T-cell (primary cell): ENCODE results near the gene RB1. TPM values are rescaled to one million over a fixed set of nuclear protein-coding genes. Genes with fewer than 3 reads are reported as not detected.

ENCODE experiments used
- ATAC-seq, 4 experiments: fragments of 200-7000 bp in 3 of 4; fragments of 150-1000 bp in 1 of 4; cut with Tn5 transposase; replicated peaks in 1 of 4; 1 replicate in 3 of 4; 2 replicates in 1 of 4; pipeline ENCODE4 v1.10.0; 2021; ENCODE audit warnings: moderate library complexity in 3 of 4, mild to moderate bottlenecking in 2 of 4, moderate number of reproducible peaks in 1 of 4
- CTCF ChIA-PET, 2 donors: fragments of 300-600 bp; sonication (Branson Sonifier 250); formaldehyde crosslinking; loops; one replicate each; lab custom pipeline; 2022; ENCODE audit warnings: antibody characterized with exemption in 2 of 2; lab: Charles Lee
- POLR2A ChIA-PET, 2 donors: fragments of 300-600 bp; sonication (Branson Sonifier 250); formaldehyde crosslinking; loops; one replicate each; lab custom pipeline; 2022; ENCODE audit warnings: antibody characterized with exemption in 2 of 2; lab: Charles Lee
- DNase-seq, 35 experiments: peaks; one replicate each; pipeline versions ENCODE4 v3.0.0 to v3.0.0-alpha.2; 2013 to 2023
- H3K27ac ChIP-seq: one replicate; pipeline ENCODE4 v1.5.1; 2013; ENCODE audit warnings: low read length
- H3K27me3 ChIP-seq, 2 experiments: replicated peaks in 1 of 2; 1 replicate in 1 of 2; 2 replicates in 1 of 2; pipeline versions ENCODE4 v1.6.1 to v1.7.0; 2013; ENCODE audit warnings: low read length in 1 of 2, mixed read lengths in 1 of 2; ENCODE audit not compliant: control insufficient read depth in 2 of 2, insufficient read depth in 2 of 2; ENCODE audit errors: extremely low read depth in 1 of 2
- H3K36me3 ChIP-seq, 2 donors: 1 replicate in 1 of 2; 2 replicates in 1 of 2; pipeline versions ENCODE4 v1.6.1 to v1.7.0; 2013; ENCODE audit warnings: low read length in 1 of 2; ENCODE audit not compliant: control insufficient read depth in 2 of 2, insufficient read depth in 1 of 2; ENCODE audit errors: extremely low read depth in 1 of 2
- H3K4me1 ChIP-seq, 2 experiments: 1 replicate in 1 of 2; 2 replicates in 1 of 2; pipeline versions ENCODE4 v1.6.1 to v1.7.0; 2013; ENCODE audit warnings: low read length in 2 of 2, mixed read lengths in 1 of 2; ENCODE audit not compliant: insufficient read depth in 2 of 2, control insufficient read depth in 1 of 2; ENCODE audit errors: extremely low read depth in 1 of 2
- H3K4me3 ChIP-seq, 2 donors: 1 replicate in 1 of 2; 2 replicates in 1 of 2; pipeline versions ENCODE4 v1.5.1 to v1.7.0; 2013; ENCODE audit warnings: mild to moderate bottlenecking in 2 of 2, low read length in 1 of 2, moderate library complexity in 1 of 2; ENCODE audit not compliant: control insufficient read depth in 1 of 2; ENCODE audit errors: extremely low read depth in 1 of 2
- H3K9me3 ChIP-seq: 2 replicates; pipeline ENCODE4 v1.7.0; 2013
- H3K27ac Mint-ChIP-seq, 2 donors: one replicate each; pipeline ENCODE4 v1.8.0; 2020 to 2021; ENCODE audit warnings: mild to moderate bottlenecking in 2 of 2, mixed read lengths in 2 of 2
- H3K27me3 Mint-ChIP-seq, 2 donors: one replicate each; pipeline ENCODE4 v1.8.0; 2021 to 2022; ENCODE audit warnings: mixed read lengths in 2 of 2
- H3K36me3 Mint-ChIP-seq: one replicate; pipeline ENCODE4 v1.8.0; 2021; ENCODE audit warnings: mixed read lengths
- H3K4me1 Mint-ChIP-seq, 3 donors: one replicate each; pipeline ENCODE4 v1.8.0; 2020 to 2022; ENCODE audit warnings: mixed read lengths in 3 of 3, mild to moderate bottlenecking in 1 of 3
- H3K4me3 Mint-ChIP-seq, 3 donors: one replicate each; pipeline ENCODE4 v1.8.0; 2020 to 2022; ENCODE audit warnings: mild to moderate bottlenecking in 3 of 3, mixed read lengths in 3 of 3, moderate library complexity in 3 of 3
- H3K9me3 Mint-ChIP-seq, 3 donors: one replicate each; pipeline ENCODE4 v1.8.0; 2020 to 2022; ENCODE audit warnings: mixed read lengths in 3 of 3
- WGBS: methylation state at CpG from one replicate; pipeline ENCODE4 v1.1.5; 2013; ENCODE audit warnings: missing lambda C conversion rate; ENCODE audit not compliant: insufficient coverage; 5-methylcytosine and 5-hydroxymethylcytosine counted together
- total RNA-seq, 35 experiments: library from RNA in 6 of 35; stranded (reverse) in 6 of 35; fragments of 120-200 nt in 1 of 35; gene quantifications; one replicate each; pipeline versions ENCODE4 v1.2.1 to v1.2.4 and lab custom pipeline; 2013 to 2026

RB1 gene
- total RNA-seq (10 to 100 TPM; 17.8 to 26.6 (median 24.0) TPM), total RNA-seq (lab: John Stamatoyannopoulos, UW) (36.7 to 92.4 (median 47.6) reads per million in 29 experiments)
- total RNA-seq (2013), result 25.6 TPM

GRCh38 chr13:48303359-48304142, at the start of gene RB1:
TSS of gene RB1 (plus strand) at chr13:48303751. CDS start at chr13:48303913, 162 bp downstream.
- ChIA-PET CTCF (interaction anchor here in 1 of 2 donors (0.6 kb wide), 1 partner anchor 179 kb away, joined by 3 read pairs; no protein-coding TSS in a partner anchor), POLR2A (interaction anchor here (0.7 to 0.9 kb wide), 2 partner anchors 68 to 185 kb away, joined by 3 to 10 read pairs; no protein-coding TSS in a partner anchor)
- DNase-seq (peak; percentile 72 to 96 (median 88)), ATAC-seq (peak; percentile 77 to 86 (median 84))
- WGBS, result under 1% methylated on average over 88 of the region's 96 CpGs
- Mint-ChIP-seq H3K9me3 (no peaks in the 10 kb centered on the region), H3K4me1 (peaks cover 31 to 39% (median 33%) of the 10 kb centered on the region in 3 donors), H3K4me3 (peak within 1 kb of the TSS; percentile 94 to 97 (median 95)), H3K27me3 (no peaks in the 10 kb centered on the region), H3K36me3 (peaks cover 12% of the 10 kb centered on the region), H3K27ac (peak within 1 kb of the TSS; percentile 95 to 98)
- peak within 1 kb of the TSS; percentile 96 to 98 for H3K4me3 ChIP-seq
- peak within 1 kb of the TSS; percentile 99 for H3K27ac ChIP-seq
- no peaks in the 10 kb centered on the region for H3K27me3 ChIP-seq
- H3K36me3 ChIP-seq, result no peaks in the 10 kb centered on the region
- H3K4me1 ChIP-seq, result peaks cover 11 to 16% of the 10 kb centered on the region in 2 experiments
- H3K9me3 ChIP-seq, result no peaks in the 10 kb centered on the region

- H3K27me3 Mint-ChIP-seq, result no peaks in the 10 kb centered on the region
- no peak for ATAC-seq
- H3K27me3 ChIP-seq, result no peaks in the 10 kb centered on the region
- H3K4me3 ChIP-seq, result no peak overlapping the region
- H3K4me3 Mint-ChIP-seq, result no peak overlapping the region
- peaks cover 4 to 12% of the 10 kb centered on the region in 2 experiments for H3K4me1 ChIP-seq
- H3K9me3 ChIP-seq, result no peaks in the 10 kb centered on the region
- ChIA-PET CTCF (interaction anchor here in 1 of 2 donors (0.5 to 1.0 kb wide), 4 partner anchors 22 to 81 kb away, joined by 3 to 5 read pairs (median 4); no protein-coding TSS in a partner anchor), POLR2A (interaction anchor here (0.6 to 1.4 kb wide), 4 partner anchors 10 to 14 kb away, joined by 3 to 5 read pairs (median 4); no protein-coding TSS in a partner anchor)
- no peak for DNase-seq
- H3K27ac ChIP-seq, result no peak overlapping the region
- peaks cover 11 to 68% of the 10 kb centered on the region in 2 donors for H3K36me3 ChIP-seq
- no CpG with 5 or more reads among the region's 2 CpGs for WGBS
- H3K9me3 Mint-ChIP-seq, result no peaks in the 10 kb centered on the region
- H3K36me3 Mint-ChIP-seq, result peaks cover 56% of the 10 kb centered on the region
- H3K27ac Mint-ChIP-seq, result peak overlapping the region in 1 of 2 donors; percentile 7
- H3K4me1 Mint-ChIP-seq, result peaks cover 73 to 82% (median 75%) of the 10 kb centered on the region in 3 donors
Observed at GRCh38 chr13:48253849-48254248, 49.7 kb upstream of the RB1 start.

- no peak overlapping the region for H3K27ac ChIP-seq
- H3K4me1 Mint-ChIP-seq, result peaks cover 71 to 76% (median 75%) of the 10 kb centered on the region in 3 donors
- H3K9me3 Mint-ChIP-seq, result no peaks in the 10 kb centered on the region
- ChIA-PET POLR2A (interaction anchor here in 1 of 2 donors (1.1 kb wide), 1 partner anchor 12 kb away, joined by 6 read pairs; no protein-coding TSS in a partner anchor), CTCF (interaction anchor here in 1 of 2 donors (0.7 kb wide), 1 partner anchor 17 kb away, joined by 3 read pairs; no protein-coding TSS in a partner anchor)
- 100% methylated on average over 2 of the region's 13 CpGs for WGBS
- no peak overlapping the region for H3K27ac Mint-ChIP-seq
- DNase-seq (no peak), ATAC-seq (no peak)
- no peaks in the 10 kb centered on the region for H3K9me3 ChIP-seq
- H3K27me3 ChIP-seq, result no peaks in the 10 kb centered on the region
- no peaks in the 10 kb centered on the region for H3K27me3 Mint-ChIP-seq
- no peak overlapping the region for H3K4me3 Mint-ChIP-seq
- peaks cover 11 to 75% of the 10 kb centered on the region in 2 donors for H3K36me3 ChIP-seq
- H3K36me3 Mint-ChIP-seq, result peaks cover 61% of the 10 kb centered on the region
- peaks cover 4 to 12% of the 10 kb centered on the region in 2 experiments for H3K4me1 ChIP-seq
- H3K4me3 ChIP-seq, result no peak overlapping the region
Observed at GRCh38 chr13:48255090-48255489, 48.5 kb upstream of the RB1 start.

- Histone ChIP-seq H3K4me3 (no peak overlapping the region), H3K27ac (no peak overlapping the region), H3K9me3 (no peaks in the 10 kb centered on the region), H3K4me1 (peaks cover 3 to 7% of the 10 kb centered on the region in 2 experiments), H3K27me3 (no peaks in the 10 kb centered on the region), H3K36me3 (peaks cover 11 to 74% of the 10 kb centered on the region in 2 donors)
- ChIA-PET CTCF (interaction anchor here in 1 of 2 donors (1.5 kb wide), 1 partner anchor 9 kb away, joined by 5 read pairs; no protein-coding TSS in a partner anchor), POLR2A (interaction anchor here (0.6 to 1.1 kb wide), 2 partner anchors 13 to 129 kb away, joined by 3 to 6 read pairs; no protein-coding TSS in a partner anchor)
- Mint-ChIP-seq H3K4me3 (no peak overlapping the region), H3K27me3 (no peaks in the 10 kb centered on the region), H3K9me3 (no peaks in the 10 kb centered on the region), H3K36me3 (peaks cover 63% of the 10 kb centered on the region), H3K27ac (no peak overlapping the region), H3K4me1 (peaks cover 70 to 72% (median 71%) of the 10 kb centered on the region in 3 donors)
- DNase-seq, result no peak
- no peak for ATAC-seq
- WGBS, result 100% methylated on average over 1 of the region's 1 CpG
Observed at GRCh38 chr13:48255954-48256353, 47.6 kb upstream of the RB1 start.

- DNase-seq (no peak), ATAC-seq (no peak)
- peaks cover 0 to 3% of the 10 kb centered on the region in 2 experiments for H3K4me1 ChIP-seq
- ChIA-PET CTCF (no interaction called here), POLR2A (interaction anchor here in 1 of 2 donors (0.6 to 1.2 kb wide), 2 partner anchors 47 to 143 kb away, joined by 3 to 5 read pairs; no protein-coding TSS in a partner anchor)
- H3K9me3 ChIP-seq, result no peaks in the 10 kb centered on the region
- peaks cover 65 to 66% (median 66%) of the 10 kb centered on the region in 3 donors for H3K4me1 Mint-ChIP-seq
- no peak overlapping the region for H3K4me3 ChIP-seq
- H3K27ac Mint-ChIP-seq, result no peak overlapping the region
- H3K36me3 Mint-ChIP-seq, result peaks cover 71% of the 10 kb centered on the region
- H3K36me3 ChIP-seq, result peaks cover 11 to 75% of the 10 kb centered on the region in 2 donors
- H3K27ac ChIP-seq, result no peak overlapping the region
- no peaks in the 10 kb centered on the region for H3K27me3 Mint-ChIP-seq
- H3K9me3 Mint-ChIP-seq, result no peaks in the 10 kb centered on the region
- no peak overlapping the region for H3K4me3 Mint-ChIP-seq
- no peaks in the 10 kb centered on the region for H3K27me3 ChIP-seq
Observed at GRCh38 chr13:48258002-48258401, 45.5 kb upstream of the RB1 start.

- Mint-ChIP-seq H3K4me3 (no peak overlapping the region), H3K27me3 (no peaks in the 10 kb centered on the region), H3K4me1 (peaks cover 67 to 69% (median 69%) of the 10 kb centered on the region in 3 donors), H3K36me3 (peaks cover 74% of the 10 kb centered on the region), H3K9me3 (no peaks in the 10 kb centered on the region), H3K27ac (no peak overlapping the region)
- Histone ChIP-seq H3K4me1 (peaks cover 2 to 6% of the 10 kb centered on the region in 2 experiments), H3K27ac (no peak overlapping the region), H3K9me3 (no peaks in the 10 kb centered on the region), H3K27me3 (no peaks in the 10 kb centered on the region), H3K4me3 (no peak overlapping the region), H3K36me3 (peaks cover 11 to 77% of the 10 kb centered on the region in 2 donors)
- no peak for ATAC-seq
- POLR2A ChIA-PET, result no interaction called here
- no CpG with 5 or more reads among the region's 3 CpGs for WGBS
- CTCF ChIA-PET, result no interaction called here
- DNase-seq, result no peak
Observed at GRCh38 chr13:48258430-48258829, 45.1 kb upstream of the RB1 start.
